Endodermal cell (in vitro differentiated cells): ENCODE results near the gene GATAD2B. TPM values are rescaled to one million over a fixed set of nuclear protein-coding genes. Genes with fewer than 3 reads are reported as not detected.
A peak's percentile ranks its signal among the peaks of the same experiment; 100 is the strongest.

ENCODE experiments used
- DNase-seq: peaks from one replicate; pipeline ENCODE4 v3.0.0-alpha.2; 2017
- H3K27ac ChIP-seq: 2 replicates; pipeline ENCODE4 v1.5.1; 2013; ENCODE audit warnings: mild to moderate bottlenecking, low read depth, low read length, moderate library complexity
- H3K27me3 ChIP-seq: 2 replicates; pipeline ENCODE4 v1.6.1; 2013; ENCODE audit warnings: mild to moderate bottlenecking, low read length, moderate library complexity; ENCODE audit not compliant: insufficient read depth, control insufficient read depth, poor library complexity, severe bottlenecking
- H3K36me3 ChIP-seq: 2 replicates; pipeline ENCODE4 v1.7.0; 2013; ENCODE audit warnings: mild to moderate bottlenecking, low read length, moderate library complexity; ENCODE audit not compliant: control insufficient read depth, insufficient read depth
- H3K4me1 ChIP-seq: one replicate; pipeline ENCODE4 v1.7.0; 2013; ENCODE audit warnings: low read length; ENCODE audit not compliant: control insufficient read depth, insufficient read depth
- H3K4me3 ChIP-seq: 2 replicates; pipeline ENCODE4 v1.5.1; 2013; ENCODE audit warnings: mild to moderate bottlenecking, low read length, moderate library complexity
- H3K9ac ChIP-seq: 2 replicates; pipeline ENCODE4 v1.6.1; 2013; ENCODE audit warnings: mild to moderate bottlenecking, low read length, moderate library complexity; ENCODE audit not compliant: poor library complexity, severe bottlenecking; ENCODE audit errors: extremely low read depth
- H3K9me3 ChIP-seq: 2 replicates; pipeline ENCODE4 v1.6.1; 2013; ENCODE audit warnings: mild to moderate bottlenecking, low read length, moderate library complexity; ENCODE audit not compliant: control insufficient read depth
- H3K27ac Mint-ChIP-seq: 2 replicates; pipeline ENCODE4 v1.8.0; 2020; ENCODE audit warnings: mixed read lengths
- H3K27me3 Mint-ChIP-seq: 2 replicates; pipeline ENCODE4 v1.8.0; 2021; ENCODE audit warnings: mild to moderate bottlenecking, mixed read lengths; ENCODE audit not compliant: insufficient read depth
- H3K36me3 Mint-ChIP-seq: 2 replicates; pipeline ENCODE4 v1.8.0; 2020; ENCODE audit warnings: low read depth, mixed read lengths
- H3K4me1 Mint-ChIP-seq: 2 replicates; pipeline ENCODE4 v1.8.0; 2020; ENCODE audit warnings: mixed read lengths
- H3K4me3 Mint-ChIP-seq: 2 replicates; pipeline ENCODE4 v1.8.0; 2020; ENCODE audit warnings: mild to moderate bottlenecking, moderate library complexity, mixed read lengths
- H3K9me3 Mint-ChIP-seq: 2 replicates; pipeline ENCODE4 v1.8.0; 2020; ENCODE audit warnings: mild to moderate bottlenecking, mixed read lengths
- CTCF ChIP-seq: fragments of 200-600 bp; sonication (generic); conservative IDR thresholded peaks from 2 replicates; pipeline ENCODE4 v1.5.0; 2021; ENCODE audit warnings: antibody characterized with exemption, mild to moderate bottlenecking
- WGBS, 2 experiments: methylation state at CpG; one replicate each; pipeline versions ENCODE4 v1.1.5 to v1.1.7; 2013; ENCODE audit warnings: missing lambda C conversion rate in 2 of 2, mixed read lengths in 1 of 2; ENCODE audit not compliant: insufficient coverage in 1 of 2, insufficient read length in 1 of 2; 5-methylcytosine and 5-hydroxymethylcytosine counted together
- total RNA-seq, 2 donors: library from RNA; stranded (reverse); fragmentation: NEBNext Ultra II Directional in 1 of 2; extraction: Animal tissue kit (Norgen Biotek cat#: 25700) in 1 of 2; gene quantifications; 2 replicates in 1 of 2; 3 replicates in 1 of 2; pipeline ENCODE4 v1.2.1, GENCODE V29; 2021

Gene GATAD2B
- total RNA-seq, 2 donors from 2014 or later = 45.2 to 51.2 TPM

GRCh38 chr1:153944005-153944826 lies 21.4 kb upstream of the GATAD2B start:
- H3K36me3 Mint-ChIP-seq = peaks cover 40% of the 10 kb centered on the region
- H3K4me3 Mint-ChIP-seq = peak overlapping the region; percentile 78
- H3K4me3 ChIP-seq = peak overlapping the region; percentile 92
- H3K27ac Mint-ChIP-seq = no peak overlapping the region
- no peaks in the 10 kb centered on the region for H3K4me1 ChIP-seq
- TF ChIP-seq CTCF = no peak
- H3K27me3 ChIP-seq = no peaks in the 10 kb centered on the region
- no peak overlapping the region for H3K27ac ChIP-seq
- H3K9ac ChIP-seq = no peak overlapping the region
- H3K9me3 ChIP-seq = no peaks in the 10 kb centered on the region
- no peak for DNase-seq
- H3K27me3 Mint-ChIP-seq = no peaks in the 10 kb centered on the region
- 94% methylated on average over 8 to 15 of the region's 15 CpGs for WGBS, 2 experiments
- H3K9me3 Mint-ChIP-seq = no peaks in the 10 kb centered on the region
- H3K36me3 ChIP-seq = peaks cover 36% of the 10 kb centered on the region
- peaks cover 4% of the 10 kb centered on the region for H3K4me1 Mint-ChIP-seq

- H3K36me3 ChIP-seq = peaks cover 30% of the 10 kb centered on the region
Measured at GRCh38 chr1:153942766-153943549, 20.2 kb upstream of the GATAD2B start.

More at GRCh38 chr1:153942766-153943549, 20.2 kb upstream of the GATAD2B start:
- no peaks in the 10 kb centered on the region for H3K9me3 ChIP-seq
- TF ChIP-seq CTCF = no peak
- no peaks in the 10 kb centered on the region for H3K27me3 Mint-ChIP-seq
- H3K4me3 ChIP-seq = no peak overlapping the region
- H3K27me3 ChIP-seq = no peaks in the 10 kb centered on the region
- H3K4me1 Mint-ChIP-seq = peaks cover 4% of the 10 kb centered on the region
- DNase-seq = no peak
- no peak overlapping the region for H3K9ac ChIP-seq
- H3K4me1 ChIP-seq = no peaks in the 10 kb centered on the region
- H3K9me3 Mint-ChIP-seq = no peaks in the 10 kb centered on the region
- H3K36me3 Mint-ChIP-seq = peaks cover 41% of the 10 kb centered on the region
- H3K27ac ChIP-seq = no peak overlapping the region
- no peak overlapping the region for H3K4me3 Mint-ChIP-seq
- 94 to 97% methylated on average over 6 to 11 of the region's 11 CpGs for WGBS, 2 experiments
- H3K27ac Mint-ChIP-seq = no peak overlapping the region
